ENCODE results near the gene COMMD8.

GRCh38 chr4:47486231-47486673 lies 22.8 kb upstream of the COMMD8 start:
- TF ChIP-seq, protein P1, sequence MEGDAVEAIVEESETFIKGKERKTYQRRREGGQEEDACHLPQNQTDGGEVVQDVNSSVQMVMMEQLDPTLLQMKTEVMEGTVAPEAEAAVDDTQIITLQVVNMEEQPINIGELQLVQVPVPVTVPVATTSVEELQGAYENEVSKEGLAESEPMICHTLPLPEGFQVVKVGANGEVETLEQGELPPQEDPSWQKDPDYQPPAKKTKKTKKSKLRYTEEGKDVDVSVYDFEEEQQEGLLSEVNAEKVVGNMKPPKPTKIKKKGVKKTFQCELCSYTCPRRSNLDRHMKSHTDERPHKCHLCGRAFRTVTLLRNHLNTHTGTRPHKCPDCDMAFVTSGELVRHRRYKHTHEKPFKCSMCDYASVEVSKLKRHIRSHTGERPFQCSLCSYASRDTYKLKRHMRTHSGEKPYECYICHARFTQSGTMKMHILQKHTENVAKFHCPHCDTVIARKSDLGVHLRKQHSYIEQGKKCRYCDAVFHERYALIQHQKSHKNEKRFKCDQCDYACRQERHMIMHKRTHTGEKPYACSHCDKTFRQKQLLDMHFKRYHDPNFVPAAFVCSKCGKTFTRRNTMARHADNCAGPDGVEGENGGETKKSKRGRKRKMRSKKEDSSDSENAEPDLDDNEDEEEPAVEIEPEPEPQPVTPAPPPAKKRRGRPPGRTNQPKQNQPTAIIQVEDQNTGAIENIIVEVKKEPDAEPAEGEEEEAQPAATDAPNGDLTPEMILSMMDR (IDR thresholded peaks at IDR 0.05): no peak
- no peak for TF ChIP-seq POLR2A (IDR thresholded peaks at IDR 0.05)

Data from heart left ventricle (tissue), 13 donors.